Measurements from ENCODE around the gene ZNF544.

ZNF544 gene

GRCh38 chr19:58228585-58229254, at the start of gene ZNF544:
Gene ZNF544, plus strand, starts transcription at chr19:58228914. Its CDS starts 15,110 bp downstream, at chr19:58244024.
- DNase-seq: peak; percentile 36 to 60

GRCh38 chr19:58181902-58182576, 46.7 kb upstream of the ZNF544 start:
- DNase-seq: peak; percentile 7 to 16

- DNase-seq: no peak
These were observed 46.1 kb upstream of the ZNF544 start for GRCh38 chr19:58182577-58182988.

GRCh38 chr19:58182989-58183816, 45.5 kb upstream of the ZNF544 start, which contains the start of gene ZNF274:
Gene ZNF274, plus strand, starts transcription at chr19:58183061. Its CDS starts 905 bp downstream, at chr19:58183966.
- DNase-seq: peak; percentile 87

GRCh38 chr19:58183817-58184215, 44.9 kb upstream of the ZNF544 start:
- DNase-seq: no peak

GRCh38 chr19:58196901-58197616, 31.7 kb upstream of the ZNF544 start:
- no peak for DNase-seq

- no peak for DNase-seq
These were observed 24.8 kb upstream of the ZNF544 start for GRCh38 chr19:58203814-58204475.

GRCh38 chr19:58204566-58204965, 24.1 kb upstream of the ZNF544 start:
- no peak for DNase-seq

- no peak for DNase-seq
These were observed 19.1 kb upstream of the ZNF544 start for GRCh38 chr19:58209577-58209976.

- DNase-seq: no peak
These were observed 16.2 kb upstream of the ZNF544 start for GRCh38 chr19:58212336-58213074.

- no peak for DNase-seq
These were observed 15.7 kb upstream of the ZNF544 start for GRCh38 chr19:58213075-58213369.

GRCh38 chr19:58217069-58217481, 11.6 kb upstream of the ZNF544 start:
- DNase-seq: no peak

- no peak for DNase-seq
These were observed 10.9 kb upstream of the ZNF544 start for GRCh38 chr19:58217607-58218391.

- DNase-seq: no peak
These were observed 9.8 kb upstream of the ZNF544 start for GRCh38 chr19:58218899-58219298.

- DNase-seq: no peak
These were observed 640 bp upstream of the ZNF544 start for GRCh38 chr19:58227964-58228584.

- peak in 1 of 2 experiments; percentile 3 for DNase-seq
These were observed 533 bp downstream of the ZNF544 start for GRCh38 chr19:58229255-58229639.

- DNase-seq: no peak
These were observed 8.6 kb downstream of the ZNF544 start for GRCh38 chr19:58237324-58237723.

- DNase-seq: no peak
These were observed 14.6 kb downstream of the ZNF544 start for GRCh38 chr19:58243351-58243750.

GRCh38 chr19:58248886-58249285, 20.2 kb downstream of the ZNF544 start:
- no peak for DNase-seq

GRCh38 chr19:58252102-58252685, 23.5 kb downstream of the ZNF544 start:
- DNase-seq: no peak
